Lower leg skin (tissue), 4 donors: ENCODE results near the gene NRF1. TPM values are rescaled to one million over a fixed set of nuclear protein-coding genes. Genes with fewer than 3 reads are reported as not detected.

Experiments used
- DNase-seq, 2 donors: peaks; one replicate each; pipeline ENCODE4 v3.0.0-alpha.2; 2019; ENCODE audit warnings: low spot score in 2 of 2
- H3K4me3 ChIP-seq: fragments of 200-600 bp; sonication (generic); 2 replicates; pipeline ENCODE4 v1.5.1; 2017; ENCODE audit warnings: mild to moderate bottlenecking, low read depth; ENCODE audit not compliant: poor library complexity, severe bottlenecking
- CTCF ChIP-seq, 3 donors: fragments of 450-650 bp; IDR thresholded peaks; one replicate each; pipeline ENCODE4 v1.5.1; 2016; ENCODE audit warnings: antibody characterized with exemption in 3 of 3, mild to moderate bottlenecking in 3 of 3, moderate library complexity in 2 of 3
- POLR2A ChIP-seq, 2 donors: fragments of 450-650 bp; IDR thresholded peaks; one replicate each; pipeline ENCODE4 v1.6.1; 2016 to 2017; ENCODE audit warnings: antibody characterized with exemption in 2 of 2, mild to moderate bottlenecking in 1 of 2, moderate library complexity in 1 of 2
- WGBS, 2 donors: methylation state at CpG; one replicate each; pipeline ENCODE4 v1.1.5; 2018; 5-methylcytosine and 5-hydroxymethylcytosine counted together
- intact Hi-C: fragments of 100-400 bp; cut with DNase I; formaldehyde crosslinking; loops from one replicate; pipeline ENCODE4 v1.15.0; 2023; ENCODE audit warnings: low total_unique reads
- total RNA-seq, 4 donors: library from RNA; depleted of rRNA; stranded (reverse); fragments of >200 nt; gene quantifications; one replicate each; pipeline ENCODE4 v1.1.0, GENCODE V29; 2016

The NRF1 gene
- total RNA-seq, 4 donors from 2014 or later: 16.4 to 22.6 (median 18.9) TPM

GRCh38 chr7:129776362-129776722, 164.8 kb downstream of the NRF1 start:
- intact Hi-C loops: no loop called here
- 73 to 75% methylated on average over 1 of the region's 1 CpG for WGBS, 2 donors
- no peak overlapping the region for H3K4me3 ChIP-seq
- DNase-seq: no peak
- no peak for TF ChIP-seq CTCF (IDR thresholded peaks at IDR 0.05)
- no peak for TF ChIP-seq POLR2A (IDR thresholded peaks at IDR 0.05)

- WGBS, 2 donors: 70 to 75% methylated on average over 19 of the region's 19 CpGs
- DNase-seq: no peak
- intact Hi-C loops: no loop called here
- H3K4me3 ChIP-seq: no peak overlapping the region
- TF ChIP-seq POLR2A (IDR thresholded peaks at IDR 0.05): no peak
- no peak for TF ChIP-seq CTCF (IDR thresholded peaks at IDR 0.05)
These were observed 165.8 kb downstream of the NRF1 start for GRCh38 chr7:129777195-129777844.

- no peak overlapping the region for H3K4me3 ChIP-seq
- 48 to 76% methylated on average over 34 to 45 of the region's 45 CpGs for WGBS, 2 donors
- TF ChIP-seq POLR2A (IDR thresholded peaks at IDR 0.05): no peak
- no peak for TF ChIP-seq CTCF (IDR thresholded peaks at IDR 0.05)
- intact Hi-C loops: no loop called here
- DNase-seq: no peak
These were observed 166.7 kb downstream of the NRF1 start for GRCh38 chr7:129777993-129778769.

GRCh38 chr7:129778770-129779601, 167.5 kb downstream of the NRF1 start:
- WGBS, 2 donors: 0 to 2% methylated on average over 5 to 68 of the region's 84 CpGs
- peak overlapping the region; percentile 46 for H3K4me3 ChIP-seq
- DNase-seq: no peak
- TF ChIP-seq POLR2A (IDR thresholded peaks at IDR 0.05) (no peak), CTCF (IDR thresholded peaks at IDR 0.05) (no peak)
- intact Hi-C loops: no loop called here

- 2 to 3% methylated on average over 7 to 46 of the region's 76 CpGs for WGBS, 2 donors
- TF ChIP-seq CTCF (IDR thresholded peaks at IDR 0.05): no peak
- TF ChIP-seq POLR2A (IDR thresholded peaks at IDR 0.05): no peak
- H3K4me3 ChIP-seq: peak overlapping the region; percentile 46
- intact Hi-C loops: no loop called here
- peak in 1 of 2 donors; percentile 84 for DNase-seq
These were observed 168.2 kb downstream of the NRF1 start for GRCh38 chr7:129779602-129780256.
